Aorta (tissue), 5 donors: Measurements from ENCODE around the gene TULP4. TPM values are rescaled to one million over a fixed set of nuclear protein-coding genes. Genes with fewer than 3 reads are reported as not detected.
A peak's percentile ranks its signal among the peaks of the same experiment; 100 is the strongest.

Source experiments
- ATAC-seq: fragments of 200-7000 bp; cut with Tn5 transposase; one replicate; pipeline ENCODE4 v1.9.1; 2022; ENCODE audit warnings: moderate library complexity; ENCODE audit not compliant: low FRiP score
- DNase-seq, 2 donors: peaks; one replicate each; pipeline ENCODE4 v3.0.0-alpha.2; 2020
- H3K27ac ChIP-seq, 2 donors: one replicate each; pipeline ENCODE4 v1.5.1; 2013; ENCODE audit warnings: low read length in 2 of 2, mild to moderate bottlenecking in 2 of 2, moderate library complexity in 2 of 2, control low read depth in 1 of 2, inconsistent platforms in 1 of 2, low read depth in 1 of 2
- H3K27me3 ChIP-seq, 2 donors: one replicate each; pipeline ENCODE4 v1.6.1; 2013; ENCODE audit warnings: control low read depth in 1 of 2, low read length in 1 of 2, mild to moderate bottlenecking in 1 of 2, moderate library complexity in 1 of 2; ENCODE audit not compliant: insufficient read depth in 2 of 2, control insufficient read depth in 1 of 2
- H3K36me3 ChIP-seq, 2 donors: one replicate each; pipeline ENCODE4 v1.6.1; 2013; ENCODE audit warnings: control low read depth in 1 of 2, low read length in 1 of 2, mild to moderate bottlenecking in 1 of 2; ENCODE audit not compliant: insufficient read depth in 2 of 2, control insufficient read depth in 1 of 2
- H3K4me1 ChIP-seq, 2 donors: one replicate each; pipeline ENCODE4 v1.6.1; 2013; ENCODE audit warnings: low read length in 2 of 2, control low read depth in 1 of 2, mild to moderate bottlenecking in 1 of 2, moderate library complexity in 1 of 2; ENCODE audit not compliant: insufficient read depth in 2 of 2, control insufficient read depth in 1 of 2
- H3K4me3 ChIP-seq, 2 donors: one replicate each; pipeline ENCODE4 v1.5.1; 2013; ENCODE audit warnings: low read length in 2 of 2, control low read depth in 1 of 2, mild to moderate bottlenecking in 1 of 2
- H3K9me3 ChIP-seq: one replicate; pipeline ENCODE4 v1.6.1; 2013; ENCODE audit warnings: mild to moderate bottlenecking, low read length; ENCODE audit not compliant: control insufficient read depth
- WGBS, 2 donors: extraction: QIAGEN DNeasy Blood & Tissue Kit; methylation state at CpG; one replicate each; pipeline ENCODE4 v1.1.7; 2013; 5-methylcytosine and 5-hydroxymethylcytosine counted together
- intact Hi-C, 2 donors: fragments of 100-400 bp; cut with DNase I; formaldehyde crosslinking; loops; one replicate each; pipeline versions ENCODE4 v1.14.2 to v1.15.0; 2022
- polyA plus RNA-seq, 2 donors: library from polyadenylated mRNA; stranded (reverse); fragments of 200-250 nt; gene quantifications; one replicate each; pipeline ENCODE4 v1.2.3, GENCODE V29; 2013
- total RNA-seq, 2 donors: library from RNA; stranded (reverse); fragmentation: NEBNext Ultra II Directional; extraction: Animal tissue kit (Norgen Biotek cat#: 25700); gene quantifications; one replicate each; pipeline ENCODE4 v1.2.1, GENCODE V29; 2021
- donor health status: healthy with polysubstance abuse.
- donor health status: Bipolar disorder and iron deficiency.
- donor health status: DM: no; HTN: no; CAD: no.
- donor health status: DM: no; HTN: no; CAD: no.
- donor health status: DM: yes; HTN: yes; CAD: no.

The TULP4 gene
- total and polyA plus RNA-seq, 4 donors, result 2.4 to 86.1 (median 40.0) TPM

GRCh38 chr6:158314737-158315136, 2.5 kb downstream of the TULP4 start:
- no peaks in the 10 kb centered on the region for H3K4me1 ChIP-seq
- 97% methylated on average over 3 of the region's 3 CpGs for WGBS, 2 donors
- ATAC-seq (no peak), DNase-seq (no peak)
- intact Hi-C loops, result no loop called here
- H3K27me3 ChIP-seq, result no peaks in the 10 kb centered on the region
- no peak overlapping the region for H3K4me3 ChIP-seq
- no peaks in the 10 kb centered on the region for H3K36me3 ChIP-seq
- no peak overlapping the region for H3K27ac ChIP-seq
- H3K9me3 ChIP-seq, result no peaks in the 10 kb centered on the region

- Histone ChIP-seq H3K9me3 (no peaks in the 10 kb centered on the region), H3K4me3 (no peak overlapping the region), H3K27ac (no peak overlapping the region), H3K36me3 (no peaks in the 10 kb centered on the region), H3K27me3 (no peaks in the 10 kb centered on the region), H3K4me1 (no peaks in the 10 kb centered on the region)
- intact Hi-C loops, result no loop called here
- WGBS, 2 donors, result 70 to 71% methylated on average over 3 of the region's 3 CpGs
- no peak for ATAC-seq
- no peak for DNase-seq
Observed at GRCh38 chr6:158316022-158316421, 3.8 kb downstream of the TULP4 start.

GRCh38 chr6:158321960-158322359, 9.7 kb downstream of the TULP4 start:
- no peaks in the 10 kb centered on the region for H3K9me3 ChIP-seq
- intact Hi-C loops, result no loop called here
- H3K4me3 ChIP-seq, result no peak overlapping the region
- DNase-seq, result no peak
- no peak overlapping the region for H3K27ac ChIP-seq
- ATAC-seq, result no peak
- H3K4me1 ChIP-seq, result peaks cover 3 to 13% of the 10 kb centered on the region in 2 donors
- H3K27me3 ChIP-seq, result no peaks in the 10 kb centered on the region
- no peaks in the 10 kb centered on the region for H3K36me3 ChIP-seq

- Histone ChIP-seq H3K4me3 (no peak overlapping the region), H3K9me3 (no peaks in the 10 kb centered on the region), H3K4me1 (peaks cover 3 to 13% of the 10 kb centered on the region in 2 donors), H3K27me3 (no peaks in the 10 kb centered on the region), H3K36me3 (no peaks in the 10 kb centered on the region), H3K27ac (no peak overlapping the region)
- ATAC-seq (no peak), DNase-seq (no peak)
- intact Hi-C loops, result no loop called here
Observed at GRCh38 chr6:158322400-158322723, 10.1 kb downstream of the TULP4 start.

GRCh38 chr6:158322724-158323560, 10.7 kb downstream of the TULP4 start:
- 76 to 78% methylated on average over 11 of the region's 11 CpGs for WGBS, 2 donors
- peaks cover 3 to 13% of the 10 kb centered on the region in 2 donors for H3K4me1 ChIP-seq
- no peaks in the 10 kb centered on the region for H3K36me3 ChIP-seq

GRCh38 chr6:158323561-158323958, 11.3 kb downstream of the TULP4 start:
- no peak overlapping the region for H3K4me3 ChIP-seq
- H3K9me3 ChIP-seq, result no peaks in the 10 kb centered on the region
- H3K36me3 ChIP-seq, result no peaks in the 10 kb centered on the region
- H3K27me3 ChIP-seq, result no peaks in the 10 kb centered on the region
- no peak overlapping the region for H3K27ac ChIP-seq
- intact Hi-C loops, result no loop called here
- ATAC-seq (no peak), DNase-seq (no peak)
- 94 to 96% methylated on average over 2 of the region's 2 CpGs for WGBS, 2 donors
- H3K4me1 ChIP-seq, result peaks cover 3 to 13% of the 10 kb centered on the region in 2 donors

More at GRCh38 chr6:158322724-158323560, 10.7 kb downstream of the TULP4 start:
- H3K27ac ChIP-seq, result no peak overlapping the region
- ATAC-seq (peak; percentile 55), DNase-seq (no peak)
- intact Hi-C loops, result no loop called here
- no peak overlapping the region for H3K4me3 ChIP-seq
- H3K9me3 ChIP-seq, result no peaks in the 10 kb centered on the region
- H3K27me3 ChIP-seq, result no peaks in the 10 kb centered on the region

GRCh38 chr6:158324136-158324535, 11.9 kb downstream of the TULP4 start:
- intact Hi-C loops, result no loop called here
- ATAC-seq (peak; percentile 27), DNase-seq (no peak)
- H3K27me3 ChIP-seq, result no peaks in the 10 kb centered on the region
- H3K4me3 ChIP-seq, result no peak overlapping the region
- H3K9me3 ChIP-seq, result no peaks in the 10 kb centered on the region
- peaks cover 3 to 18% of the 10 kb centered on the region in 2 donors for H3K4me1 ChIP-seq
- WGBS, 2 donors, result 77 to 80% methylated on average over 5 of the region's 5 CpGs
- H3K36me3 ChIP-seq, result no peaks in the 10 kb centered on the region
- no peak overlapping the region for H3K27ac ChIP-seq

- ATAC-seq (no peak), DNase-seq (no peak)
- no peaks in the 10 kb centered on the region for H3K27me3 ChIP-seq
- WGBS, 2 donors, result 76 to 83% methylated on average over 1 of the region's 1 CpG
- intact Hi-C loops, result no loop called here
- H3K36me3 ChIP-seq, result no peaks in the 10 kb centered on the region
- no peaks in the 10 kb centered on the region for H3K9me3 ChIP-seq
- no peak overlapping the region for H3K27ac ChIP-seq
- peaks cover 0 to 16% of the 10 kb centered on the region in 2 donors for H3K4me1 ChIP-seq
- no peak overlapping the region for H3K4me3 ChIP-seq
Observed at GRCh38 chr6:158327211-158327610, 14.9 kb downstream of the TULP4 start.

- no peak overlapping the region for H3K4me3 ChIP-seq
- intact Hi-C loops, result no loop called here
- 0 to 13% methylated on average over 1 of the region's 1 CpG for WGBS, 2 donors
- no peak for DNase-seq
- peaks cover 1% of the 10 kb centered on the region for H3K9me3 ChIP-seq
- no peaks in the 10 kb centered on the region for H3K36me3 ChIP-seq
- no peak overlapping the region for H3K27ac ChIP-seq
- no peaks in the 10 kb centered on the region for H3K27me3 ChIP-seq
- no peak for ATAC-seq
- peaks cover 0 to 9% of the 10 kb centered on the region in 2 donors for H3K4me1 ChIP-seq
Observed at GRCh38 chr6:158328952-158329351, 16.7 kb downstream of the TULP4 start.
